ENCODE results near the gene KCNN1.

- TF ChIP-seq TARDBP (CRISPR knock-in tag; IDR thresholded peaks at IDR 0.05), result no peak
- TF ChIP-seq POLR2AphosphoS5 (IDR thresholded peaks at IDR 0.05; ENCODE audit: low read depth, low read length), result no peak
- no peak for TF ChIP-seq ZNF121 (CRISPR knock-in tag; IDR thresholded peaks at IDR 0.05)
- no peak for TF ChIP-seq SCMH1 (CRISPR knock-in tag; IDR thresholded peaks at IDR 0.05; ENCODE audit: borderline replicate concordance)
- no peak for TF ChIP-seq GTF2F1 (IDR thresholded peaks at IDR 0.05; ENCODE audit: low read length)
- no peak for TF ChIP-seq MYNN (CRISPR knock-in tag; IDR thresholded peaks at IDR 0.05; ENCODE audit: low read depth)
- no peak for TF ChIP-seq HDAC2 (CRISPR knock-in tag; IDR thresholded peaks at IDR 0.05)
Measured at GRCh38 chr19:17966550-17967256, at the start of gene KCNN1.
